GM12892 (cell line): Measurements from ENCODE around the gene SDF4.

ENCODE experiments used
- DNase-seq: peaks from one replicate; pipeline ENCODE4 v3.0.0; 2011; ENCODE audit not compliant: insufficient read length
- FAIRE-seq: peaks from 2 replicates; lab custom pipeline; 2011; peaks lifted over from hg19 to GRCh38; lab: Jason Lieb, UNC
- POLR2A ChIP-seq: IDR thresholded peaks from 2 replicates; pipeline ENCODE4 v1.6.1; 2011; ENCODE audit warnings: low read depth, low read length, control low read depth
- POLR2AphosphoS5 ChIP-seq: IDR thresholded peaks from 2 replicates; pipeline ENCODE4 v1.6.1; 2011; ENCODE audit warnings: low read depth, low read length, control low read depth
- TAF1 ChIP-seq: IDR thresholded peaks from 2 replicates; pipeline ENCODE4 v1.6.1; 2011; ENCODE audit warnings: low read depth, mild to moderate bottlenecking, control low read depth, low read length, borderline replicate concordance

SDF4 gene

DNA sequence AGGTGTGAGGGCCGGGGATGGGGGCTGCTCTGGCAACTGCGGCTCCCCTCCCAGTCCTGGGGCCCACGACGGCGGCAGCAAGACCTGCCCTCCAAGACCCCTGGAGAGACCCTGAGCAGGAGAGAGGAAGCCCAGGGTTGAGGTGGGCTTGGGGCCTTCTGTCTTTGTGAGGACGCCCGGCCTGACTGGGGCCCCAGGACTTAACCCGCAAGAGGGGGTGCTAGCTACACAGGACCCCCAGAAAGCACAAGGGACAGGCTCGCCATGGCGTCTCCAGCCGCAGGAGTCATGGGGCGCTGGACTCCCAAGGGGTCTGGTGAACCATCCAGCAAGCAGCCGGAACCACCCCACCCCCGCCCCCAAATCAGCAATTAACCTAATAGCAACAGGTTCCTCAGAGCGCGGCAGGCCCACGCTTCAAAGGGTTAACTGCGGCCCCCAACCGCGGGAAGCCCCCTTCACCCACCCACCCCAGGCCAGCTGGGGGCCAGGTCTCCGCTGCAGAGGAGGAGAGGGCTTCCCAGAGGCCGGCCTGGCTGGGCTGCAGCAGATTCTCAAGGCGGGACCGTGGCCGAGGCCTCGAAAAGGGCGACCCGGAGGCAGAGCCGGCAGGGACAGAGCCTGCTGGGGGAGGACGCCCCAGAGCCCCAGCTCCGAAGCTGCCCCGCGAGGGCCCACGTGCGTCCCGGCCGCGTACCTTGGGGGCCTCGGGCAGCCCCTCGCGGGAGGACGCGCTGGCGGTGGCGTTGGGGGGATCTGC is 14.2 kb upstream of the SDF4 start:
- FAIRE-seq (no peak), DNase-seq (no peak)
- TF ChIP-seq POLR2AphosphoS5: no peak
- TF ChIP-seq TAF1: no peak
- TF ChIP-seq POLR2A: no peak

DNA sequence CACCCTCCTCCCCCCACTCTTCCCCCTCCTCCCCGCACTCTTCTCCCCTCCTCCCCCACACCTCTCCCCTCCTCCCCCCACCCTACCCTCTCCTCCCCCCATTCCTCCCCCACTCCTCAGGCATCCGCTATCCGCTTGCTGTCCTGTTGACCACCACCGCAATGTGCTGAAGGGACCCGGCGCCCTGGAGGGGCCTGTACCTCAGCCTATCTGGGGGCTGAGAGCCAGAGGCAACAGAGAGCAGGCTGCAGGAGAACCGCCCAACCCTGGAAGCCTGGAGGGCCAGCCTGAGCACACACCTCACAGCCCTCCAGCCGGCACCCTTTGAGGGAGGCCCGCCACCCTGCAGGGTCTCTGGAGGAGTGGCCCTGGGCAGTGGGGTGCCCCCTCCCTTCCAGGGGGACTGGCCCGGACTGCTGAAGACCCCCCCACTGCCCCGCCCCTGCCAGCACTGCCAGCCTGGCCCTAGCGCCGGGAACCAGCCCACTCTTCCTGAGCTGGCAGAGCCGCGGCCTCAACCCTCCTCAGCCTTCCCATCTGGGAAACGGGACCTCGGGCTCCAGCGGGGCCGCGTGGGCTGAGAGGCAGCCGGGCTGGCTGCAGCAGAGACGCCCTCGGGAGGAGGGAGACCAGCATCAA is 13.5 kb upstream of the SDF4 start:
- FAIRE-seq: no peak
- TF ChIP-seq POLR2AphosphoS5 (no peak), TAF1 (no peak), POLR2A (no peak)
- no peak for DNase-seq

DNA sequence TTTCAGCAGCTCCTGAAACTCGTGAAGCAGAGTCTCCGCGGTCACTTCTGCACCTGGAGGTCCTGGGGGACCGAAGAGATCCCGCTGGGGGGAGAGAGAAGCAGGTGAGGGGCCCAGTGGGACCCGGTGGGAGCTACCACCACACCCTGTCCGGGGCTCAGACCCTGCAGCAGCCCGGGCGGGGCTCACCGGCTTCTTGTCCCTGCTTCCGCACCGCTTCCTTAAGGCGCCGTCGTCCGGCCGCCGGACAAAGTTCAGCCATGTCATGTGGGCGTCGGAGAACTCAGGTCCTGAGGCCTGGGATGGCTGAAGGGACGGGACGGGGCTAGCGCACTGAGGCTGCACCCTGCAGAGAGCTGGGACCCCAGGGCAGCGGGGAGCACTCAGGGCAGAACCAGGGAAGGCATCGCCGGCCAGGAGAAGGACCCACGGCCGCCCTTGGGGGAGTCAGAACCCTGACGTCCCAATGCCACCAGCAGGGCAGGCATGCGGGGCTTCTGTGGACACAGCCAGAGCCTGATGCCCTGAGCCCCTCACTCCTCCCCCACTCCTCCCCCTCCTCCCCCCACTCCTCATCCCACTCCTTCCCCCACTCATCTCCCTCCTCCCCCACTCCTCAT is 12.5 kb upstream of the SDF4 start:
- TF ChIP-seq TAF1 (no peak), POLR2A (no peak), POLR2AphosphoS5 (no peak)
- FAIRE-seq: no peak
- DNase-seq: no peak

DNA sequence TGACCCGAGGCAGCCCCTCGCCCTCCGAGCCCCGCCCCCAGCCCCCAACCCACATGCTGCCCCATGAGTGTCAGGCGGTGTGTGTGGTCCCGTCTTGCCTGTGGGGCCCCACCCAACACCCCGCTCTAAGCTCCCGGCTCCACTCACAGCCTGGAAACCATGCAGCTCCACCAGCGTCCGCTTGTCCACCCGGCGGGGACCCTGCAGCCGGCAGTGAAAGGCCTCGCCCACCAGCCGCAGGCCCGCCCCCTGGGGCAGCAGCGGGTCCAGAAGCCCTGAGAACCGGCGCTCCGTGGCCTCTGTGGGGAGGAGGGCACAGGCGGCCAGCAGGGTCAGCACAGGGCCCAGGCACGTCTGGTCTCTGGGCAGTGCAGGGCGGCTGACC is 12.0 kb upstream of the SDF4 start:
- no peak for TF ChIP-seq POLR2AphosphoS5
- TF ChIP-seq TAF1: no peak
- TF ChIP-seq POLR2A: no peak
- no peak for DNase-seq
- no peak for FAIRE-seq

DNA sequence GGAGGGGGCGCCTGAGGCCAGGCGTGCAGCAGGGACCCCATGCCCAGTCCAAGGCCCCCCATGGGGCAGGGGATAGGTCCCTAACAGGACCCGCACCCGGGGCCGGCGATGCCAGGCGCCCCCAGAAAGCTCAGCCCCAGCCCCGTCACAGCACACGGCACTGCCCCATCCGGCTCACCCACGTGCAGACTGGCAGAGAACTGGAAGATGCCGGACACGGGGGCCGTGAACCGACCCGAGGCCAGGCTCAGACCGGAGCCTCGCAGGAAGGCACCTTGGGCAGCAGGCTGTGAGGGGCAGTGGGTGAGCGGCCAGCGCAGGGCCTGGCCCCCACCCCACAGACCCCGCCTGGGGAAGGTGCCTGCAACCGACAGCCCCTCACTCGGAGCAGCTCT is 11.5 kb upstream of the SDF4 start:
- no peak for FAIRE-seq
- no peak for DNase-seq
- TF ChIP-seq POLR2AphosphoS5: no peak
- TF ChIP-seq POLR2A: no peak
- TF ChIP-seq TAF1: no peak

DNA sequence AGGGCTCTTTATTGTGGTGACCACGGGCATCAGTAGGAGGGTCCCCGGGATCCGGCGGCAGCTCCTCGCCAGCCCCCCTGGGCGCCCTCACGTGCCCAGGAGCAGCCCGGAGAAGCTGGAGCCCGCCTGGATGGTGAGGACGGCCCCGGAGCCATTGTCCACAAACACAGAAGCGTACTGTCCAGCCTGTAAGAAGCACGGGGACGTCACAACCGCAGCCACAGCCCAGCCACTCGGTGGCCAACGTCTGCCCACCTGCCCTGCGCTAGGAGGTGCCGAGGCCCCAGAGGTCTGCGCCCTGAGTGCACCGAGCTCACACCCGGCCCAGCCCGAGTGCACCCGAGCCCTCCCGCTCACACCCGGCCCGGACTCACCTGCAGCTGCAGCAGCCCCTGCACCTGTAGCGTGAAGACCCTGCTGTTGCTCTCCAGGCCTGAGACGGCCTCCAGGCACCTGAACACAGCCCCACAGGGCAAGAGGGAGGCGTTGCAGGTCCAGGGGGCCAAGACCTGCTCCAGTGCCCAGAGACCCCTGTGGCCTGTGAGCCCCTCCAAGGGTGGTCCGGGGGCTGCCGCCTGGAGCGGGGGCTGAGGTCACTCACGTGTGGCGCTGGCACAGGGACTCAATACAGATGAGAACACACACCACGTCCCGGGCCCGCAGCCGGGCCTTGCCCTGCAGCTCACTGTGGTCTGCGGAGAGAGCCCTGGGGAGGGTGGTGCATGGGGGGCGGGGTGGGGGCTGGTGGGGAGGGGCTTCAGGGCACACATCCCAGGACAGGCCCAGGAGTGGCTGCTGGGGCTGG is 10.9 kb upstream of the SDF4 start:
- no peak for TF ChIP-seq POLR2AphosphoS5
- TF ChIP-seq TAF1: no peak
- TF ChIP-seq POLR2A: no peak
- FAIRE-seq (no peak), DNase-seq (no peak)

DNA sequence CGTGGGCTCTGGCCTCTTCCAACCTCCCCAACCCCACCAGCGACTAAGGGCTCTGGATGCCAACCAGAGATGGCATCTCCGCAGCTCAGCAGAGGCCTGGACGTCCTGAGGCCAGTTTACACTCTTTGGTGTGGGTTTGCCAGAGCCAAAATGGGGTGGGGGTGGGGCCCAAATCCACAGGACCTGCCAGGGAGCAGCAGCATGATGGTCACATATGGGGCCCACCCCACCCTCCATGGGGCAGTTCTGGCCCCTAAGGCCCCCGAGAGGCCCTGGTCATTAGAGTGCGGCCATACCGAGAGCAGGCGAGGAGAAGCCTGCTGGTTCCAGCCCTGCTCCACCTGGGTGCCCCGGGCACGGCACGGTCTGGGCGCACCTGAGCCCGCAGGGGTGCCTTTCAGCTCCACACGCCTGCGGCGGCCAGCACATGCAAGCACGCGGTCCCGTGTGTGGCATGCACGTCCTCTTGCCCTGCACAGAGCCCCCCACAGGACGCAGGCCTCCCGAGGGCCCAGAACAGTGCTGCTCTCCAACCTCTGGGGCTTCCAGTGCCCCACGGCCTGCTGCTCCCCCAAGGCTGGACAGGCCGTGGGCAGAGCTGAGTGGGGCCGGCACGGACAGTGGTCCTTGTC is 9.9 kb upstream of the SDF4 start:
- no peak for FAIRE-seq
- DNase-seq: no peak
- TF ChIP-seq TAF1: no peak
- TF ChIP-seq POLR2A: no peak
- no peak for TF ChIP-seq POLR2AphosphoS5

DNA sequence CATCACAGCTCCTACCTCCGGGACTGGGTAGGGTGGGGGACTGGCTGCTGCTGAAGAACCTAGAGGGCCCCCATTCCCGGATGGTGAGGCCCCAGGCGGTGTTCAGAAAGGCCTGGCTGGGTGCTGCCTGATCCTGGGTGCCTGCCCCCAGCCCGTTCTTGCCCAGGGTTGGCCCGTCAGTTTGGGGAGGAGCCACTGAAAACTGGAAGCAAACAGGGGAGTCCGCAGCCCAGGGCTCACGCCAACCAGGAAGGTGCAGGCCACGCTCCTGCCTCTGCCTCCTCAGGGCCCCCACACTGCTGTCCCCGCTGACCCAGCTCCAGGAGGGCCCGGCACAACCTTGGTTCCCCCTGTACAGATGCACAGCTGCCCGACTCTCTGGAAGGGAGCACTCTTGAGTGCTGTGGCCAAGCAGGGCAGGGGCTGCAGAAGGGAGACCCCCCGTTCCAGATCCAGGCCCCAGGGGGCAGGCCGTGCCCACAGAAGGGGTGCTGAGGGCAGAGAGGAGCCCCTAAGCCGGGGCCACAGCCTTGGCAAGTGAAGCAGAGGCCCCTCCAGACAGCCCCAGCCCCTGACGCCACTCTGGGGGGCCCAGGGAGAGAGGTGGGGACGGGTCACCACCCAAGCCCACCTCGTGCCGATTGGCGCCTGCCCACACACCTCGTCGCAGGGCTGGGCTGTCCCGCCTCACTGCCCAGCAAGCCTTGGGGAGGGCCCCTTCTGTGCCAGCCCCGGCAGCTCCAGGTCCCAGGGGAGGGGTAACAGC is 9.2 kb upstream of the SDF4 start:
- FAIRE-seq: no peak
- TF ChIP-seq TAF1: no peak
- TF ChIP-seq POLR2A: no peak
- TF ChIP-seq POLR2AphosphoS5: no peak
- no peak for DNase-seq

DNA sequence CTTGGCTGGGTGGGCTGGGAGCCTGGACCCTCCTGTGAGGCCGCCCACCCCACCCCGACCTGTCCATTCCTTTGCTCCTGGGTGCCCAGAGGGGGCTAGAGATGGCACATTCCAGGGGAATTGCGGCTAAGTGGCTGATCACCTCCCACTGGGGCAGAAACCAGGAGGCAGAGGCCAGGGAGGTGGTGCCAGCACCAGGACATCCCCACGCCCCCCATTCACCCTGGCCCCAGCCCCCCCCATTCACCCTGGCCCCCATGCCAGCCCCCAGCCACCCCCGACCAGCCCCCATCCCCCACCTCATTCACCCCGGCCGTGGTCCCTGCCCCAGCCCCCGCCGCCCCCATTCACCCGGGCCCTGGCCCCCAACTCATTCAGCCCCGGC is 8.5 kb upstream of the SDF4 start:
- DNase-seq (no peak), FAIRE-seq (no peak)
- TF ChIP-seq TAF1 (no peak), POLR2A (no peak), POLR2AphosphoS5 (no peak)

DNA sequence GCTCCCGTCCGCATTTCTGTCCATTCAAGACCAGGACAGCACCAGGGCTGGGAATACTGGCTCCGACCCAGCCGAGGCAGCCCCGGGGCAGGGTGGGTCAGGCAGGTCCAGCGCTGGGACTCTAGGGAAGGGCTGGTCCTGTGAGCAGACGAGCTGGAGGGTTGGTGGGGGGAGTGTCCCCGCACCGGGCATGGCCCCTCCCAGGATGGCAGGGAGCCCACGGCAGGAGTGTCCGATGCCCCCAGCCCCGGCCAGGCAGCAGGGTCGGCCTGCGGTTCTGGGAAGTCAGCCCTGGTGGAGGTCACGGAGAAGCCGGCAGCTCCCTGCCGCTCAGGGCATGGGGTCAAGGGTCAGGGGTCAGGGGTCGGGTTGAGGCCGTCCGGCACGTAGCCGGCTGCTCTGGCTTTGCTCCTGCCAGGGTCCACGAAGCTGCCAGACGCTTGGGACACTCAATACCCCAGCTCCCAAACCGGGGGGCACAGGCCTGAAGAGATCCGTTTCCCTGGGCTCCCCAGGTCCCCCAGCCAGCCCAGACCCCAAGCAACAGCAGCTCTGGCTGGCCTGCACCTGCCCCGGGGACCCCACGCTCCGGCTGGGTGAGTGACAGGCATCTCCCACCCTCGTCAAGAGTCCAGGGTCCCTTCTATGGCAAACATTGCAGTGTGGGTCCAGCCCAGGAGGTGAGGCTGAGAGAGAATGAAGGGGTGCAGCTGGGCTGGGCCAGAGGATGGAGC is 8.0 kb upstream of the SDF4 start:
- DNase-seq (no peak), FAIRE-seq (no peak)

More for the DNA sequence above, 8.0 kb upstream of the SDF4 start:
- no peak for TF ChIP-seq POLR2AphosphoS5
- TF ChIP-seq TAF1: no peak
- TF ChIP-seq POLR2A: no peak
